ENCODE measurements around the gene HMCN1.

DNA sequence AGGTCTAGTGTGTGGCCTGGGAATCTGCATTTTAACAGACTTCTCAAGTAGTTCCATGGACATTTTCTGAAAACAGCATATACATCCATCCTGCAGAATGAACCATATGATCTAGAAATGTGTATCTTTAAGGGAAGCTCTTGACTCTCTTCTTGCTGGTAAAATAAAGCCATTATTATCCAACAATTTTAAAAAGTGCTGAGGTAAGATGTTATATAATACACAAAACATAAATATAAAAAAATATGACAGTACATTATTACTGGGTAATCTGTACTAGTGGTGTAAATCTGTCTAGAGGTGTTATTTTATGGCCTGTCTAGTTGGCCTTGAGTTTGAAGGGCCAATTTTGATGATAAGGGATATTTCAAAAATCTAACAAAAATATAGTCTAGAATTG lies 201.2 kb downstream of the HMCN1 start:
- TF ChIP-seq, protein P1, sequence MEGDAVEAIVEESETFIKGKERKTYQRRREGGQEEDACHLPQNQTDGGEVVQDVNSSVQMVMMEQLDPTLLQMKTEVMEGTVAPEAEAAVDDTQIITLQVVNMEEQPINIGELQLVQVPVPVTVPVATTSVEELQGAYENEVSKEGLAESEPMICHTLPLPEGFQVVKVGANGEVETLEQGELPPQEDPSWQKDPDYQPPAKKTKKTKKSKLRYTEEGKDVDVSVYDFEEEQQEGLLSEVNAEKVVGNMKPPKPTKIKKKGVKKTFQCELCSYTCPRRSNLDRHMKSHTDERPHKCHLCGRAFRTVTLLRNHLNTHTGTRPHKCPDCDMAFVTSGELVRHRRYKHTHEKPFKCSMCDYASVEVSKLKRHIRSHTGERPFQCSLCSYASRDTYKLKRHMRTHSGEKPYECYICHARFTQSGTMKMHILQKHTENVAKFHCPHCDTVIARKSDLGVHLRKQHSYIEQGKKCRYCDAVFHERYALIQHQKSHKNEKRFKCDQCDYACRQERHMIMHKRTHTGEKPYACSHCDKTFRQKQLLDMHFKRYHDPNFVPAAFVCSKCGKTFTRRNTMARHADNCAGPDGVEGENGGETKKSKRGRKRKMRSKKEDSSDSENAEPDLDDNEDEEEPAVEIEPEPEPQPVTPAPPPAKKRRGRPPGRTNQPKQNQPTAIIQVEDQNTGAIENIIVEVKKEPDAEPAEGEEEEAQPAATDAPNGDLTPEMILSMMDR (IDR thresholded peaks at IDR 0.05): no peak
- no peak for TF ChIP-seq POLR2A (IDR thresholded peaks at IDR 0.05)

Data from right lobe of liver (tissue), 4 donors.